Measurements from ENCODE around the gene CADM1.

- TF ChIP-seq, protein P1, sequence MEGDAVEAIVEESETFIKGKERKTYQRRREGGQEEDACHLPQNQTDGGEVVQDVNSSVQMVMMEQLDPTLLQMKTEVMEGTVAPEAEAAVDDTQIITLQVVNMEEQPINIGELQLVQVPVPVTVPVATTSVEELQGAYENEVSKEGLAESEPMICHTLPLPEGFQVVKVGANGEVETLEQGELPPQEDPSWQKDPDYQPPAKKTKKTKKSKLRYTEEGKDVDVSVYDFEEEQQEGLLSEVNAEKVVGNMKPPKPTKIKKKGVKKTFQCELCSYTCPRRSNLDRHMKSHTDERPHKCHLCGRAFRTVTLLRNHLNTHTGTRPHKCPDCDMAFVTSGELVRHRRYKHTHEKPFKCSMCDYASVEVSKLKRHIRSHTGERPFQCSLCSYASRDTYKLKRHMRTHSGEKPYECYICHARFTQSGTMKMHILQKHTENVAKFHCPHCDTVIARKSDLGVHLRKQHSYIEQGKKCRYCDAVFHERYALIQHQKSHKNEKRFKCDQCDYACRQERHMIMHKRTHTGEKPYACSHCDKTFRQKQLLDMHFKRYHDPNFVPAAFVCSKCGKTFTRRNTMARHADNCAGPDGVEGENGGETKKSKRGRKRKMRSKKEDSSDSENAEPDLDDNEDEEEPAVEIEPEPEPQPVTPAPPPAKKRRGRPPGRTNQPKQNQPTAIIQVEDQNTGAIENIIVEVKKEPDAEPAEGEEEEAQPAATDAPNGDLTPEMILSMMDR (IDR thresholded peaks at IDR 0.05): no peak
- TF ChIP-seq POLR2A (IDR thresholded peaks at IDR 0.05): no peak
These were observed 339.4 kb downstream of the CADM1 start for GRCh38 chr11:115164774-115165173.
